GM12875 (cell line): ENCODE results near the gene SHD.
"Not testable (repeated sequence)": the region's sequence is repeated elsewhere in the genome, so short reads cannot be mapped to it uniquely, and the experiment has no call there.

ENCODE experiments used
- H3K4me3 ChIP-seq: one replicate; pipeline ENCODE4 v1.5.1; 2011; ENCODE audit warnings: low read depth, low read length, control low read depth
- CTCF ChIP-seq: IDR thresholded peaks from 2 replicates; pipeline ENCODE4 v1.5.1; 2011; ENCODE audit warnings: low read depth, mild to moderate bottlenecking, control low read depth, inconsistent platforms, low read length, moderate library complexity, borderline replicate concordance; ENCODE audit not compliant: insufficient read depth

SHD gene

GRCh38 chr19:4278419-4279266 lies at the start of gene SHD:
TSS of gene SHD (plus strand) at chr19:4279266. CDS start at chr19:4280064, 798 bp downstream.
- no peak within 1 kb of the TSS for H3K4me3 ChIP-seq
- TF ChIP-seq CTCF: no peak

- peak overlapping the region; percentile 82 for H3K4me3 ChIP-seq
These were observed 48.8 kb upstream of the SHD start for GRCh38 chr19:4230237-4230636.

GRCh38 chr19:4231521-4231920 lies 47.5 kb upstream of the SHD start:
- not testable (repeated sequence) for H3K4me3 ChIP-seq

- not testable (repeated sequence) for H3K4me3 ChIP-seq
These were observed 46.9 kb upstream of the SHD start for GRCh38 chr19:4232139-4232538.

- TF ChIP-seq CTCF: no peak
- no peak overlapping the region for H3K4me3 ChIP-seq
These were observed 46.3 kb upstream of the SHD start for GRCh38 chr19:4232614-4233281.

- peak; percentile 95 for TF ChIP-seq CTCF
These were observed 45.7 kb upstream of the SHD start for GRCh38 chr19:4233282-4233853.

GRCh38 chr19:4234142-4234861 lies 44.8 kb upstream of the SHD start:
- no peak for TF ChIP-seq CTCF
- no peak overlapping the region for H3K4me3 ChIP-seq

More at GRCh38 chr19:4233282-4233853, 45.7 kb upstream of the SHD start:
- H3K4me3 ChIP-seq: no peak overlapping the region

GRCh38 chr19:4234862-4235201 lies 44.2 kb upstream of the SHD start:
- no peak overlapping the region for H3K4me3 ChIP-seq
- TF ChIP-seq CTCF: no peak

- H3K4me3 ChIP-seq: not testable (repeated sequence)
These were observed 41.6 kb upstream of the SHD start for GRCh38 chr19:4237510-4237909.
